Cerebellar nuclear complex (tissue), 1 donor: Measurements from ENCODE around the gene MYO7A.

Experiments used
- DNase-seq, 2 experiments: peaks; one replicate each; lab custom pipeline; 2025; lab: John Stamatoyannopoulos, UW

MYO7A gene

DNA sequence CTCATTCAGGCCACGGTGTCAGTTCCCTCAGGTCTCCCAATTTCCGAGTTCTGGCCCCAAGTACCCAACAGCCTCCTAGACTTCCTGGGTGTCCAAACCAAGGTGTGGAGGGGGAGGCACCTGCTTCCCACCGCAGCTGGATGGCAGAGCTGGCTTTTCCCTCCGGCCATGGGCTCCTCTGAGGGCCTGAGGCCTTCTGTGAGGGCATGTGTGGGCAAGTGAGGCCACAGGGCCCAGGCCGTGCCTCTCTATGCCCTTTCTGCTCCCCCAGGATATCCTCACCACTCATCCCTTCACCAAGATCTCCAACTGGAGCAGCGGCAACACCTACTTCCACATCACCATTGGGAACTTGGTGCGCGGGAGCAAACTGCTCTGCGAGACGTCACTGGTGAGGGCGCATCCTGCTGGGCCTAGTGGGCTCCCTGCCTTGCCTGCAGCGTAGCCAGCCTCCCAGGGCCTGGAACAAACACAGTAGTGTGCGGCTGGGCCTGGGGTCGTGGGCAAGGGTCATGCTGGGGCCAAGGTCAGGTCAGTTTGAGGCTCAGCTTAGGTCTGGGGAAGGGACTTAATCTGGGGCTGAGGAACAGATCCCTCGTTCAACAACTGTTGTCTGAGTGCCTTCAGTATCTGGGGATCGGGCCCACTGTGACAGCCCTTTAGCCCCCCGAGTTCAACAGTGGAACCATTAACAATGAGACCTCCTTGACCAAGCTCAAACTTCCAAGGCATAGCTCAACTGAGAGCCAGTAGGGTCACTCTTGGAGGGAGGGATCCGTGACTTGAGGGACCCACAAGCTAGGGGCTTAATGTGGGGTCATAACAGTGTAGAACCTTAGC lies 85.8 kb downstream of the MYO7A start:
- no peak for DNase-seq

DNA sequence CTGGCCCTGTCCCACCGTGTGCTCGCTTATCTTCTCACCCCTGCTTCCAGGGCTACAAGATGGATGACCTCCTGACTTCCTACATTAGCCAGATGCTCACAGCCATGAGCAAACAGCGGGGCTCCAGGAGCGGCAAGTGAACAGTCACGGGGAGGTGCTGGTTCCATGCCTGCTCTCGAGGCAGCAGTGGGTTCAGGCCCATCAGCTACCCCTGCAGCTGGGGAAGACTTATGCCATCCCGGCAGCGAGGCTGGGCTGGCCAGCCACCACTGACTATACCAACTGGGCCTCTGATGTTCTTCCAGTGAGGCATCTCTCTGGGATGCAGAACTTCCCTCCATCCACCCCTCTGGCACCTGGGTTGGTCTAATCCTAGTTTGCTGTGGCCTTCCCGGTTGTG lies 86.5 kb downstream of the MYO7A start:
- DNase-seq: no peak

DNA sequence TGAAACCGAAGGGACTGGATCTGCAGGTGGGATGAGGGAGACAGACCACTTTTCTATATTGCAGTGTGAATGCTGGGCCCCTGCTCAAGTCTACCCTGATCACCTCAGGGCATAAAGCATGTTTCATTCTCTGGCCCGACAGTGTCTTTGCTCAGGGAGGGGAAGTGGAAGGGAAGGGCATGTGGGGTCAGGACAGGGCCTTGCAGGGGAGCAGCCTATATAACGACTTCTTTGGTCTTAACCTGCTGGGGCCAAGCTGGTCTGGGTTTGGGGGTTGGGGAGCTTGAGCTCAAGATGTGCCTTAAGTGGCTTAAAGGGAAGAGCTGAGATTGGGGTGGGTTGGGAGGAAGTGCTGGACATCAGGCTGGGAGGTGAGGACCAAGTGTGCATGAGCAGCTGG lies 87.1 kb downstream of the MYO7A start:
- no peak for DNase-seq

DNA sequence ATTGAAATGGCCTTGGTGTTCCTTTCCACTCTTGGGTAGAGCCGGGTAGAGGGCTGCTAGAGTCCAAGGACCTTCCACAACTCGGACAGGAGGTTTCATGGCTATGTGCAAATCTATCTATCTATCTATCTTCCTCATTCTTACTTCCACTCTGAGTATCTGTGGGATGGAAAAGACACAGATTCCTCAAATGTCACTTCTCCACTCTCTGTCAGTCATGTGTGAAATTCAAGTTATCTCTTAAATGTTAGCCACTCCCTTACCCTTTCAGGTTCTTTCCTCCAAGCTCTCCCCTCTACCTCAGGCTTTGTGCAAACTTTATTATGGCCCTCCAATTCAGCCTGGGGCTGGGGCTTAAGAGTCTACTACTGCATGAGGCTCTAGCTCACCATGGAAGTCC lies 89.1 kb downstream of the MYO7A start:
- no peak for DNase-seq

DNA sequence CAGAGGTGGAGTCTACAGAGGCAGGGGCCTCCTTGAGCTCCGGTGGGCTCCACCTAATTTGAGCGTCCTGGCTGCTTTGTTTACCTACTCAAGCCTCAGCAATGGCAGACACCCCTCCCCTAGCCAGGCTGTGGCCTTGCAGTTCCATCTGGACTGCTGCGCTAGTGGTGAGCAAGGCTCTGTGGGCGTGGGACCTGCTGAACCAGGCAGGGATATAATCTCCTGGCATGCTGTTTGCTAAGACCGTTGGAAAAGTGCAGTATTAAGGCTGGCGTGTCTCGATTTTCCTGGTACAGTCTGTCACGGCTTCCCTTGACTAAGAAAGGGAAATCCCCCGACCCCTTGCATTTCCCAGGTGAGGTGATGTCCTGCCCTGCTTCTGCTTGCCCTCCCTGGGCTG lies 95.8 kb downstream of the MYO7A start:
- DNase-seq: no peak

DNA sequence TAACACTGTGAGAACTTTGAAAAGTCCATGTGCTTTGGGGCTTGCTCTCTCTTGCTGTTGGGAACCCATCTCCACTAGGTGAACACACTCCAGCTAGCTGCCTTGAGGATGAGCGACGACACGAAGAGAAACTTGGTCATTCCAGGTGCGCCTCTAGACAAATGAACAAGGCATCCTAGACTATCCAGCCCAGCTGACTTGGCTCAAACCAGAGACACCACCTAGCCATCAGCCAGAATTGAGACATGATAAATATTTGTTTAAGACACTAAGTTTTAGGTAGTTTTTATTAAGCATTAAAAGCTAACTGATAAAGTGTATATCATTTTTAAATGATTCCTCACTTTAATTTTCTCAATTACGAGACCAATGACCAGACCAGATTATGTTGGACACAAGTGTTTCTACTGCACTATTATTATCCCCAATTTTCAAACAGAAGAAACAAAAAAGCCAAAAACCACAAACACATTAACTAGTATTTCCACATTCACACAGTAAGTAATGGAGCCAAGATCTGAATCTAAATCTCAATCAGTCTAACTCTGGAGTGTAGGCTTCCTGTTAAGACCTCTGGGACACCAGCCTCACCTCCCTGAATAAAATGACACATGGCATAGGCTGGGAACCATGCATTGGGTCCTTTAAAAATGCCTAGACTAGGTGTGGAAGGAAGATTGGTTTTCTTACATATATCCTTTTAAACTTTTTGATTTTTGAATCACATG lies 103.0 kb downstream of the MYO7A start:
- no peak for DNase-seq

DNA sequence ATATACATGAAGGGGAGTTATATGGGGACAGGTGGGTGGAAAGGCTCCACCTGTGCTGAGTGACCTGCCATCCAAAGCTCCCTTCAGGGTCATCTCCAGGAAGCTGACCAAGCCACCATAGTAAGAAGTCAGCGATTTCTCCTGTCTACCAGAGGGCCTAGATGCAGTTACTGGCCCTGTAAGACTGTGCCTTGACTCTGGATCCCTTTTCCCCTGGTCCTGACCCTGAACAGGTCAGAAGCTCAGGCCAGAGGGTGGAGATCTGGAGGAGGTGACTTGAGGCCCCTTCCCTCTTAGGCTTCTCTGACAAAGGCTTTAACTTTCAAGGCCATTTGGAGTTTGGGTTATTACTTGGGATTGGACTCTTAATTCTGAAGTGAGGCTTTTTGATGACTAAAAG lies 103.8 kb downstream of the MYO7A start:
- no peak for DNase-seq

DNA sequence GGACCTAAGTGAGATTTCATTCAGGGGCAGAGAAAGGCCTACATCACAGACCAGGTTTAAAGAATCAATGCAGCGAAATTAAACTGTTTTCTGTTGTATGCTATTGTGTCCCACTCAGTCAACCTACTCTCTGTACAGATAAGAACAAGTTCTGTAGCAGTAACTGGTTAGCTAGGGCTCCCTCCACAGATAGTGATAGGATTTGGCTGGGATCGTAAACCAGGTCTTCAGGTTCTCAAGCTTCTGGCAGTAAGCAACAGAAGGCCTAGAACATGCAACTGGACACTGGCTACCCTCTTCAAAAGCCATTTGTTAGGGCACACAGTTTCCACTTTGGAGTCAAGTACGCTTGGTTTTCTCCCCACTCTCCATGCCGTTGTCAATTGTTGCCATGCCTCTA lies 104.2 kb downstream of the MYO7A start:
- DNase-seq: no peak

DNA sequence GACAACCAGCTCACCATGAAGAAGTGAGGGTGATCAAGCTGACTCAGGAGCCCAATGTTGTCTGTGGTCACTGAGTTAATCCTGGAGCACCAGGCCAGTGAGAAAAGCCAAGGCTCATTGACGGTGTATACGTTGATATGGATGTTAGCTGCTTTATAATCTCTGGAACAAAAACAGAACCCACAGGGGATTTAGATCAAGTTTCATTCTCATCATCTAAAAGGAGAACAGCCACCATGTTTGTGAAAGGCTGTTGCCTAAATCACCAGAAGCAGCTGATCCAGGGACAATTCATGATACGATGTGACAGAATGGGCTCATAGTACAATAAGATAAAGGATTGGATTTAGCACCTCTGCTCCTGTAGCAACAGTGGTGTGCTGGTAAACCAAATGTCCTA lies 105.0 kb downstream of the MYO7A start:
- no peak for DNase-seq

DNA sequence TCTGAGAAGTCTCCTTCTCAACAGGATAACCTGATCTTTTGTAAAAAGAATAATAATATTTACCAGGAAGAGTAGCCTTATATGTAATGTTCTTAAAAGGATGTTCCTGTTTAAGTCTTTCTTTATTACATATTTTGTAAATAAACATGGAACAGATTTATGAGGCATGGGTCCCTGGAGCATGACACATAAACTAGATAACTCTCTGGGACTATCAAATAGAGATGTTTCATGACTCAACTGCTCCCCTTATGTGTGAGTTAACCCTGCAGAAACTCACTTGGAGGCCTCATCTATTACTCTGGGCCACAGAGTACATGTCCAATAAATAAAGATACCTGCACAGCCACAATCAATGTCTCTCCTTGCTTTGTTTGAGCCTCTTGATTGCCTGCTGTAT lies 108.9 kb downstream of the MYO7A start:
- no peak for DNase-seq

DNA sequence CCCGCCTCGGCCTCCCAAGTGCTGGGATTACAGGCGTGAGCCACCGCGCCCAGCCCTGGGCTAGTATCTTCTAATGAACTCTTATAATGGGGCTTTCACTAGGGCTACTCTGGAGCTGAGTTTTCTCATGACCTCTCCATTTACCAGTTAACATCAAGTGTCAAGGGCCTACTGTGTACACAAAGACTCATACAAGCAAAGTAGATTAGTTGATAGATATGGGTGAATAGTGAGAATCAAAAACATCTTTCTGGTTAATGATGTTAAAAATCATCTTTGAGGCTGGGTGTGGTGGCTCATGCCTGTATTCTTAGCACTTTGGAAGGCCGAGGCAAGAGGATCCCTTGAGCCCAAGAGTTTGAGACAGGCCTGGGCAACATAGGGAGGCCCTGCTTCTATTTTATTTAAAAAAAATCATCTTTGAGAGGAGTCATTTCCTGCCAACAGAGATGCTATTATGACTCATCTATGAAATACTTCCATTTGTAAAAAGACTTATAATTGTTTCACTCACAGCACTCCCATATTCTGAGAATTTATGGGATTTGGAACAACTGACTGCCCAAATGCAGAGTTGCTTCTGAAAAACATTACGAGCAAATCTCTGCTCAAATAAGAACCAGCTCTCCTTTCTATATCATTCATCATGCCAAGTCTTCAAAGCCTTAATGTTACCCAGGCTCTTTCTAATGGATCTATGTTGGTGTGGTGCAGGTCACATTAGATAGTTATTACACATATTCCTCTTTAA lies 116.4 kb downstream of the MYO7A start:
- DNase-seq: no peak

DNA sequence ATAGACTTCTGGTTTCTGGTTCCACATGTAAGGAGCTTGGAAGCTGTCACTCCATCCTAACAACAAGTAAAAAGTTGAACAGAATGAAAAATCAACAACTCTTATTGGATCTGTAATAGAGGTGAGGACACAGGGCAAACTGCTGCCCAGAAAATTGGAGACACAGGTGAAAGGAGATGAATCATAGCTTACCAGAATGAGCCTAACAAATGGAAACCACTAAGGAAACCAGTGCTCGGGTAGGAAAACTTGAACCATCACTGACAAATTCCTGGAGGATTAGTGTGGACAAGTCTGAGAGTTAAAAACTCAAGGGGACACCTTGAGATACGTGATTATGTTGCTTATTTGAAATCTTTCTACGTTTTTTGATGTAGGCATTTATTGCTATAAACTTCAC lies 121.4 kb downstream of the MYO7A start:
- no peak for DNase-seq

DNA sequence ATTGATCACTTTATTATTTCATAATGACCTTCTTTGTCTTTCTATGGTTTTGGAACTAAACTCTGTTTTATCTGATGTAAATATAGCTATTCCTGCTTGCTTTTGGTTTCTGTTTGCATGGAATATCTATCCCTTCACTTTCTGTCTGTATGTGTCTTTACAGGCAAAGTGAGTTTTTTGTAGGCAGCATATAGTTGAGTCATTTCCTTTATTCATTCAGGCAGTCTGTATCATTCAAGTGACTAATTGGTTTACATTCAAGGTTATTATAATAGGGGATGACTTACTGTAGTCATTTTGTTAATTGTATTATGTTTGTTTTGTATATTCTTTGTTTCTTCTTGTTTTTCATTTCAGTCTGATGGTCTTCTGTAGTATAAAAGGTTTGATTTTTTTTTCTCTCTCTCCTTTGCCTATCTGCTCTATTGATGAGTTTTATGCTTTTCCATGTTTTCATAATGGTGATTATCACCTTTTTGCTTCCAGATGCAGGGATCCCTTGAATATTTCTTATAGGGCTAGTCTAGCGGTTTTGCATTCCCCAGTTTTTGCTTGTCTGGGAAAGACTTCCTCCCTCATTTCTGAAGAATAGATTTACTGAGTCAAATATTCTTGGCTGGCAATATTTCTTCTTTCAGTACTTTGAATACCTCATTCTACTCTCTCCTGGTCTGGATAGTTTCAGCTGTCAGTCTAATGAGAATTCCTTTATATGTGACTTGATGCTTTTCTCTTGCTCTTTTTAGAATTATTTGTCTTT lies 123.0 kb downstream of the MYO7A start:
- no peak for DNase-seq

DNA sequence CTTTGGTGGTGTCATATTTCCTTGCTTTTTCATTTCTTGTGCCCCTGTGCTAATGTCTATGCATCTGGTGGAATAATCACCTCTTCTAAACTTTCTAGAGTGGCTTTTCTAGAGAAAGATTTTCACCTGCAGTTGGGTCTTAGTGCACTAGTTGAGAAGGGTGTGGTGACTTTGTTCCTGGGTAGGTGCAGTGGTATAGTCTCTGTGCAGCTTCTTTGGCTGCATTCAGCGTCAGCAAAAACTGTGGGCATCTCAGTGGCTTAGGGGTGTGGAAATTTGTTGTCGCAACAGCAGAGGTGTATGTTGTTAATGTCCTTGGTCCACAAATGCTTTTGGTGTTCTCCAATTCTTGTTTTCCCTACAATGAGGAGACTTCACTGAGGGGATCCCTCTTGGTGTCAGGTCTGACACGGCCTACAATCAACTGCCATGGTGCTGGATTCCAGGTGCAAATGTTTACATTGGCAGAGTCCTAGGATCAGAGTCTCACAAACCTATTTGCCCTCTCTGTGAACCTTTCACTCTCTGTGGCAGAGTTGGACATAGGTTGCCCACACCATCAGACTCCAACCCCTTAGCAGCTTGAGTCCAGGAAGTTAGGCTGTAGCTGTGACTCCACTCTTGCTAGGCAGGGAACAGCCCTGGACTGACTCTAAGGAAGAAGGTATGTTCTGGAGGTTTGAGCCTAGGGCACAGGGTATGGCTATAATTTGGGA lies 124.7 kb downstream of the MYO7A start:
- DNase-seq: no peak

DNA sequence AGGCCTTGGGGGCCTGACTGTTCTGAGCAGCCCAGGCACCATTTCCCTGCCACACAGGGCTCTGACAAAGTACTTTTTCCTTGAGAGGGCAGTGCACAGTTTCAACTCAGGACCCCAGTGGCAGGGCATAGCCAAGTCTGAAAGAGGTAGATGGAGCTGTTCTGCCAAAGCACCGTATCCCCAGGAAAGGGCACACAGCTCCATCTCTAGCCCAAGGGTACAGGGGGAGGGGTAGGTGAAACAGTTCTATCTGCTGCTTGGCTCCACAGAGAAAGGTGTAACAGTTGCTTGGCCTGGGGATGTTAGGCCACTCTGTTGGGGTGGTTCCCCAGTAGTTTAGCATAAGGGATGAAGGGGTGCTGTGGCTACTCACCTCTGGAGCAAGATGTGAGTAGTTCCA lies 125.6 kb downstream of the MYO7A start:
- no peak for DNase-seq

DNA sequence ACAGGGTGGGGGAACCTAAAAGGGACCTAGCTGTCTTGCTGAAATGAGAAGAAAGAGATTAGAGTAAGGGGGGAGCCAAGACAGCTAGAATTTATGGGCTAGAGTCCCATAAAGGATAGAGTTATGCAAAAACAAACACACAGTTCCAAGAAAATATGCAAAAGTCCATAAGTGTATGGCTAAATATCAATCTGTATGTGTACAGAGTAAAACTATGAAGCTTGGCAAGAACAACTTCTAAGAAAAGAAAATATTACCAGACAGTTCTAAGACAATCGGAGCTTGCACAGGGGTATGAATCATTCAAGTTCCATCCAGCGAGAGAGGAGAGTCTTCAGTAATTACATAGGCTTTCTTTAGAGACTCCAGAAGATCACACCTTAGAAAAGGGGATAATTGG lies 131.6 kb downstream of the MYO7A start:
- no peak for DNase-seq

DNA sequence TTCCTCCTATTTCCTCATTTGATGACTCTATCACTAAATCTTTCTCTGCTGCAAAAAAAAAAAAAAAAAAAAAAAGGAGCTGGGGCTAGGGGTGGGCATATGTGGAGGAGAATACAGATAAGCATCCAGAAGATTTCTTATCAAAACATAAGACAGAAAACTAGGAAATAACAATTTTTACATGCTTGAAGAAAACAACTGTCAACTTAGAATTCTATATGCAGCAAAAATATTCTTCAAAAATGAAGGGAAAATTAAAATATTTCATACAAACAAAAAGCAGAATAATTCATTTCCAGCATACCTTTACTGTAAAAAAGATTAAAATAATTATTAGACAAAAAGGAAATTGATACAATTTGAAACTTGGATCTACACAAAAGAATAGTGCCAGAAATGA lies 134.8 kb downstream of the MYO7A start:
- DNase-seq: no peak
